NCI-H187 (cell line): ENCODE measurements around the gene NOSIP.
"Not testable (repeated sequence)": the region's sequence is repeated elsewhere in the genome, so short reads cannot be mapped to it uniquely, and the experiment has no call there.

Source experiments
- DNase-seq, 2 experiments: peaks; one replicate each; lab custom pipeline; 2025; lab: John Stamatoyannopoulos, UW

Gene NOSIP

GRCh38 chr19:49580264-49581006, at the start of gene NOSIP:
Gene NOSIP, minus strand, starts transcription at chr19:49580556. Its CDS starts 19,865 bp downstream, at chr19:49560691.
- DNase-seq = peak; percentile 95 to 97

- DNase-seq = no peak
Observed at GRCh38 chr19:49629659-49630058, 49.3 kb upstream of the NOSIP start.

GRCh38 chr19:49626226-49626625, 45.9 kb upstream of the NOSIP start:
- DNase-seq = no peak

- no peak for DNase-seq
Observed at GRCh38 chr19:49624967-49625910, 44.9 kb upstream of the NOSIP start.

- DNase-seq = not testable (repeated sequence)
Observed at GRCh38 chr19:49617860-49618259, 37.5 kb upstream of the NOSIP start.

- DNase-seq = no peak
Observed at GRCh38 chr19:49616945-49617344, 36.6 kb upstream of the NOSIP start.

- DNase-seq = no peak
Observed at GRCh38 chr19:49616532-49616931, 36.2 kb upstream of the NOSIP start.

- DNase-seq = no peak
Observed at GRCh38 chr19:49615861-49616260, 35.5 kb upstream of the NOSIP start.

GRCh38 chr19:49614096-49614833, 33.9 kb upstream of the NOSIP start:
- no peak for DNase-seq

GRCh38 chr19:49613374-49613773, 33.0 kb upstream of the NOSIP start:
- no peak for DNase-seq

GRCh38 chr19:49609499-49610092, 29.2 kb upstream of the NOSIP start:
- DNase-seq = no peak

GRCh38 chr19:49605605-49606004, 25.2 kb upstream of the NOSIP start:
- DNase-seq = no peak

- no peak for DNase-seq
Observed at GRCh38 chr19:49602806-49603205, 22.4 kb upstream of the NOSIP start.

GRCh38 chr19:49601482-49602038, 21.2 kb upstream of the NOSIP start:
- DNase-seq = no peak

- no peak for DNase-seq
Observed at GRCh38 chr19:49599378-49600295, 19.3 kb upstream of the NOSIP start.

- no peak for DNase-seq
Observed at GRCh38 chr19:49597703-49597974, 17.3 kb upstream of the NOSIP start.

GRCh38 chr19:49596954-49597702, 16.8 kb upstream of the NOSIP start:
- DNase-seq = no peak

GRCh38 chr19:49596407-49596806, 16.1 kb upstream of the NOSIP start:
- DNase-seq = no peak

GRCh38 chr19:49595819-49596404, 15.6 kb upstream of the NOSIP start:
- no peak for DNase-seq
